Measurements from ENCODE around the gene KCNA2.

DNA sequence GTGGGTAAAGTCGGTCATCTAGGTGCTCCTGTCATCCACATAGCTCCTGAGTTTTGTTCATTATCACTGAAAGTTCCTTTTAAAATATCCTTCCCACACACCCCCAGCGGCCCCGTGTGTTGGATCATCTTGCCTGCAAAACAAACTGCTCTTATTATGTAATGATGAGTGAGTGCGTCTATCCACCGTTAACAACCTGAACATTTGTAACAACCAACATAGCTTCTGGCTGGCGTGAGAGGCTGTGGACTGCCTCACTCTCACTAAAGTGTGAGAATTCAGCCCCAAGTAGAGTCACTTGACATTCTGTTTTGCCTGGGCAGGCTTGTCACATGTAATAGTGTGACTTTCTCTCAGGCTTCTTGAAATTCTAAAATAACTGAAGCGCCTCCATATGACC lies 14.5 kb upstream of the KCNA2 start:
- TF ChIP-seq POLR2AphosphoS5 (IDR thresholded peaks at IDR 0.05) (no peak), POLR2A (IDR thresholded peaks at IDR 0.05) (no peak)
- TF ChIP-seq, protein P1, sequence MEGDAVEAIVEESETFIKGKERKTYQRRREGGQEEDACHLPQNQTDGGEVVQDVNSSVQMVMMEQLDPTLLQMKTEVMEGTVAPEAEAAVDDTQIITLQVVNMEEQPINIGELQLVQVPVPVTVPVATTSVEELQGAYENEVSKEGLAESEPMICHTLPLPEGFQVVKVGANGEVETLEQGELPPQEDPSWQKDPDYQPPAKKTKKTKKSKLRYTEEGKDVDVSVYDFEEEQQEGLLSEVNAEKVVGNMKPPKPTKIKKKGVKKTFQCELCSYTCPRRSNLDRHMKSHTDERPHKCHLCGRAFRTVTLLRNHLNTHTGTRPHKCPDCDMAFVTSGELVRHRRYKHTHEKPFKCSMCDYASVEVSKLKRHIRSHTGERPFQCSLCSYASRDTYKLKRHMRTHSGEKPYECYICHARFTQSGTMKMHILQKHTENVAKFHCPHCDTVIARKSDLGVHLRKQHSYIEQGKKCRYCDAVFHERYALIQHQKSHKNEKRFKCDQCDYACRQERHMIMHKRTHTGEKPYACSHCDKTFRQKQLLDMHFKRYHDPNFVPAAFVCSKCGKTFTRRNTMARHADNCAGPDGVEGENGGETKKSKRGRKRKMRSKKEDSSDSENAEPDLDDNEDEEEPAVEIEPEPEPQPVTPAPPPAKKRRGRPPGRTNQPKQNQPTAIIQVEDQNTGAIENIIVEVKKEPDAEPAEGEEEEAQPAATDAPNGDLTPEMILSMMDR (IDR thresholded peaks at IDR 0.05 in 8 of 11, conservative IDR thresholded peaks at IDR 0.05 in 3 of 11), result no peak
